HepG2 (cell line): ENCODE data around the gene AOX1. TPM values are rescaled to one million over a fixed set of nuclear protein-coding genes. Genes with fewer than 3 reads are reported as not detected.

Source experiments
- ATAC-seq: fragments of 200-7000 bp; cut with Tn5 transposase; 3 replicates; pipeline ENCODE4 v1.9.1; 2020; ENCODE audit warnings: mild to moderate bottlenecking, moderate library complexity
- BruUV-seq: library from RNA; stranded (reverse); fragments of 400-500 nt; replicated peaks from 2 replicates; lab custom pipeline; 2021; lab: Mats Ljungman, UMichigan
- CTCF ChIA-PET: fragments of 300-600 bp; formaldehyde crosslinking; extraction: SDS; loops from one replicate; lab custom pipeline; 2021; ENCODE audit warnings: low total read pairs, inconsistent platforms, low intra/inter-chr PET ratio; lab: Yijun Ruan, JAX
- POLR2A ChIA-PET: fragments of 350-600 bp; sonication (Branson Sonifier 250); formaldehyde crosslinking; loops from one replicate; lab custom pipeline; 2020; ENCODE audit warnings: antibody characterized with exemption, inconsistent platforms; lab: Yijun Ruan, JAX
- DNase-seq: peaks from one replicate; pipeline ENCODE4 v3.0.0-alpha.2; 2015; ENCODE audit warnings: low spot score
- FAIRE-seq: peaks from 3 replicates; lab custom pipeline; 2011; peaks lifted over from hg19 to GRCh38; lab: Jason Lieb, UNC
- H2AFZ ChIP-seq: one replicate; pipeline ENCODE4 v1.6.1; 2011; ENCODE audit warnings: low read length, inconsistent platforms
- H3K27ac ChIP-seq: fragments of 300-600 bp; 3 replicates; pipeline ENCODE4 v1.8.0; 2011; ENCODE audit warnings: mixed run types, mild to moderate bottlenecking, mixed read lengths, low read length, inconsistent platforms; ENCODE audit not compliant: insufficient read depth; ENCODE audit errors: extremely low read length
- H3K27me3 ChIP-seq, 2 experiments: fragments of 200-600 bp in 1 of 2; 2 replicates in 1 of 2; 3 replicates in 1 of 2; pipeline versions ENCODE4 v1.6.0 to v1.8.0; 2011; ENCODE audit warnings: low read length in 2 of 2, mild to moderate bottlenecking in 2 of 2, moderate library complexity in 2 of 2, inconsistent platforms in 1 of 2; ENCODE audit not compliant: insufficient read depth in 2 of 2, control insufficient read depth in 1 of 2
- H3K36me3 ChIP-seq, 2 experiments: fragments of 200-600 bp in 1 of 2; replicated peaks in 1 of 2; 2 replicates in 1 of 2; 3 replicates in 1 of 2; pipeline versions ENCODE4 v1.5.1 to v1.8.0; 2011; ENCODE audit warnings: low read length in 2 of 2, inconsistent platforms in 1 of 2; ENCODE audit not compliant: insufficient read depth in 2 of 2, control insufficient read depth in 1 of 2
- H3K4me1 ChIP-seq: 2 replicates; pipeline ENCODE4 v1.5.1; 2012; ENCODE audit warnings: low read length, inconsistent platforms; ENCODE audit not compliant: insufficient read depth
- H3K4me2 ChIP-seq: 2 replicates; pipeline ENCODE4 v1.6.0; 2011; ENCODE audit warnings: low read depth, low read length, inconsistent platforms
- H3K4me3 ChIP-seq, 3 experiments: fragments of 200-600 bp in 1 of 3; sonication (generic), shearing (Covaris generic) in 1 of 3; replicated peaks in 1 of 3; 2 replicates each; pipeline ENCODE4 v1.5.1; 2011 to 2016; ENCODE audit warnings: low read length in 3 of 3, inconsistent platforms in 2 of 3, low read depth in 2 of 3, mild to moderate bottlenecking in 2 of 3, control low read depth in 1 of 3, mixed read lengths in 1 of 3; ENCODE audit not compliant: insufficient read depth in 1 of 3
- H3K79me2 ChIP-seq: one replicate; pipeline ENCODE4 v1.6.1; 2011; ENCODE audit warnings: low read length, inconsistent platforms; ENCODE audit not compliant: insufficient read depth
- H3K9ac ChIP-seq: 2 replicates; pipeline ENCODE4 v1.6.0; 2011; ENCODE audit warnings: mild to moderate bottlenecking, low read depth, low read length, inconsistent platforms; ENCODE audit not compliant: insufficient read depth
- H3K9me3 ChIP-seq: 2 replicates; pipeline ENCODE4 v1.5.1; 2012; ENCODE audit warnings: mild to moderate bottlenecking, low read length
- H4K20me1 ChIP-seq: 2 replicates; pipeline ENCODE4 v1.6.0; 2011; ENCODE audit warnings: inconsistent platforms, mild to moderate bottlenecking, low read length, moderate library complexity; ENCODE audit not compliant: insufficient read depth
- DBP ChIP-seq: sonication (generic); formaldehyde crosslinking; IDR thresholded peaks from 2 replicates; pipeline ENCODE4 v1.4.0; 2020; ENCODE audit warnings: missing genetic modification reagents; ENCODE audit errors: not compliant biosample characterization
- MAZ ChIP-seq, 2 experiments: sonication (generic) in 1 of 2; formaldehyde crosslinking in 1 of 2; IDR thresholded peaks; 2 replicates each; pipeline versions ENCODE4 v1.5.0 to v1.6.1; 2012 to 2020; ENCODE audit warnings: low read depth in 2 of 2, mild to moderate bottlenecking in 2 of 2, borderline replicate concordance in 1 of 2, improper control_type of control experiment in 1 of 2, low read length in 1 of 2, missing genetic modification reagents in 1 of 2, moderate library complexity in 1 of 2
- NFE2L2 ChIP-seq: fragments of 150-350 bp; IDR thresholded peaks from 2 replicates; pipeline ENCODE4 v1.6.1; 2014; ENCODE audit warnings: low read length
- PRMT3 ChIP-seq: sonication (generic); formaldehyde crosslinking; IDR thresholded peaks from 2 replicates; pipeline ENCODE4 v1.8.1; 2022; ENCODE audit warnings: low read depth, mild to moderate bottlenecking, moderate library complexity, missing genetic modification reagents, borderline replicate concordance
- SMARCE1 ChIP-seq: fragments of 450-650 bp; IDR thresholded peaks from 2 replicates; pipeline ENCODE4 v1.6.1; 2017; ENCODE audit warnings: borderline replicate concordance
- SNRNP70 ChIP-seq: fragments of 200-400 bp; formaldehyde crosslinking; IDR thresholded peaks from 2 replicates; pipeline ENCODE4 v1.6.1; 2017; ENCODE audit warnings: mild to moderate bottlenecking, low read depth, low read length, moderate library complexity
- TCF12 ChIP-seq, 2 experiments: fragments of 450-650 bp in 1 of 2; sonication (generic) in 1 of 2; formaldehyde crosslinking in 1 of 2; IDR thresholded peaks; 2 replicates each; pipeline versions ENCODE4 v1.6.1 to v1.8.0; 2017 to 2022; ENCODE audit warnings: antibody characterized with exemption in 1 of 2, mild to moderate bottlenecking in 1 of 2, missing genetic modification reagents in 1 of 2, moderate library complexity in 1 of 2
- THAP8 ChIP-seq: sonication (generic); formaldehyde crosslinking; IDR thresholded peaks from 2 replicates; pipeline ENCODE4 v1.5.1; 2020; ENCODE audit warnings: missing genetic modification reagents, mild to moderate bottlenecking, borderline replicate concordance
- ZFP62 ChIP-seq: sonication (generic); formaldehyde crosslinking; IDR thresholded peaks from 2 replicates; pipeline ENCODE4 v1.4.0; 2020; ENCODE audit warnings: missing genetic modification reagents
- ZNF777 ChIP-seq: sonication (generic); formaldehyde crosslinking; IDR thresholded peaks from 2 replicates; pipeline ENCODE4 v1.4.0; 2020; ENCODE audit warnings: missing genetic modification reagents
- WGBS: methylation state at CpG from one replicate; pipeline ENCODE4 v1.1.6; 2017; ENCODE audit warnings: low lambda C conversion rate; 5-methylcytosine and 5-hydroxymethylcytosine counted together
- in situ Hi-C: cut with HindIII; loops from 2 replicates; pipeline ENCODE4 v1.10.0; 2017; ENCODE audit warnings: low pct_unique_long_range_greater_than_20kb; ENCODE audit not compliant: extremely low pct_ligation_motif_present
- intact Hi-C: fragments of 100-400 bp; cut with micrococcal nuclease; formaldehyde crosslinking; loops from one replicate; pipeline ENCODE4 v1.10.0; 2022; ENCODE audit not compliant: unreplicated experiment
- polyA plus RNA-seq, 8 experiments: library from polyadenylated mRNA; depleted of rRNA in 3 of 8; stranded (reverse) in 7 of 8; unstranded in 1 of 8; fragments of >200 nt; fragmentation: Illumina TruSeq in 4 of 8; extraction: Trizol in 4 of 8; gene quantifications; 2 replicates each; pipeline versions ENCODE4 v1.2.1 to v1.2.3, GENCODE V29; 2011 to 2016; ENCODE audit warnings: low read depth in 4 of 8, missing spikeins in 1 of 8, mixed read lengths in 1 of 8; ENCODE audit not compliant: insufficient read depth in 1 of 8
- total RNA-seq, 5 experiments: library from RNA; depleted of rRNA; stranded (reverse); fragments of >200 nt; fragmentation: Illumina TruSeq; extraction: Trizol; gene quantifications; 2 replicates each; pipeline ENCODE4 v1.2.3, GENCODE V29; 2016; ENCODE audit warnings: low read depth in 1 of 5
- TF ChIP-seq, protein P1 (sequence below): sonication (generic); formaldehyde crosslinking; IDR thresholded peaks from 2 replicates; pipeline ENCODE4 v1.5.0; 2020; ENCODE audit warnings: mild to moderate bottlenecking, missing genetic modification reagents, moderate library complexity
- TF ChIP-seq, protein P2 (sequence below): sonication (generic); formaldehyde crosslinking; IDR thresholded peaks from 2 replicates; pipeline ENCODE4 v1.8.1; 2023; ENCODE audit warnings: mild to moderate bottlenecking, moderate library complexity, missing genetic modification reagents
- TF ChIP-seq, protein P3 (sequence below): sonication (generic); formaldehyde crosslinking; IDR thresholded peaks from 2 replicates; pipeline ENCODE4; 2020; ENCODE audit warnings: missing genetic modification reagents, mild to moderate bottlenecking, borderline replicate concordance

AOX1 gene
- total and polyA plus RNA-seq, 2 of the 13 experiments (the other 11 are each of a cell fraction or from before 2014, with no cell fraction given): 9.2 to 18.0 TPM

DNA sequence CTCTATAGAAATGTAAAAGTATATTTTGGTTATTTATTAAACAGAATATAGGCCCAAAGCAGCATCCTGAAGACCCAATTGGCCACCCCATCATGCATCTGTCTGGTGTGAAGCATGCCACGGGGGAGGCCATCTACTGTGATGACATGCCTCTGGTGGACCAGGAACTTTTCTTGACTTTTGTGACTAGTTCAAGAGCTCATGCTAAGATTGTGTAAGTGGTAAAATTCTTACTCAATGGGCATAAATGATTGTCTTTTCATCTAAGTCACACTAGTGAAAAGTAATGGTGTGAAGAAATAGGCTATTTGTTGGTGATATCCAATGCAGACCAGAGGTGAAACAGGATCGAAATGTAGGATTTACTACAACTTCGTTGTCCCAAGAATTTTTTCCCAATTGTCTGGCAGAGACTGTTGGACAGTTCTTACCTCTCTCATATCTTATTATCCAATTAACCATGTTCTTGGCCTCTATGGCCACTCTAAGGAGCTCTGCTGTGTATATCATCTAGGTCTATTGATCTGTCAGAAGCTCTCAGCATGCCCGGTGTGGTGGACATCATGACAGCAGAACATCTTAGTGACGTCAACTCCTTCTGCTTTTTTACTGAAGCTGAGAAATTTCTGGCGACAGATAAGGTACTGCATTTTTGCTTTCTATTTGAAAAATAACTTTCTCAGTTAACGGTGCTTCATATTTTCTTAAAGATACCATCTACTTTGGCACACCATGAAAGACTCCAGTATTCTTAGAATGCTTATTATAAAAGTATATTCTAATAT lies 35.0 kb downstream of the AOX1 start (continued):
- TF ChIP-seq, protein P1, sequence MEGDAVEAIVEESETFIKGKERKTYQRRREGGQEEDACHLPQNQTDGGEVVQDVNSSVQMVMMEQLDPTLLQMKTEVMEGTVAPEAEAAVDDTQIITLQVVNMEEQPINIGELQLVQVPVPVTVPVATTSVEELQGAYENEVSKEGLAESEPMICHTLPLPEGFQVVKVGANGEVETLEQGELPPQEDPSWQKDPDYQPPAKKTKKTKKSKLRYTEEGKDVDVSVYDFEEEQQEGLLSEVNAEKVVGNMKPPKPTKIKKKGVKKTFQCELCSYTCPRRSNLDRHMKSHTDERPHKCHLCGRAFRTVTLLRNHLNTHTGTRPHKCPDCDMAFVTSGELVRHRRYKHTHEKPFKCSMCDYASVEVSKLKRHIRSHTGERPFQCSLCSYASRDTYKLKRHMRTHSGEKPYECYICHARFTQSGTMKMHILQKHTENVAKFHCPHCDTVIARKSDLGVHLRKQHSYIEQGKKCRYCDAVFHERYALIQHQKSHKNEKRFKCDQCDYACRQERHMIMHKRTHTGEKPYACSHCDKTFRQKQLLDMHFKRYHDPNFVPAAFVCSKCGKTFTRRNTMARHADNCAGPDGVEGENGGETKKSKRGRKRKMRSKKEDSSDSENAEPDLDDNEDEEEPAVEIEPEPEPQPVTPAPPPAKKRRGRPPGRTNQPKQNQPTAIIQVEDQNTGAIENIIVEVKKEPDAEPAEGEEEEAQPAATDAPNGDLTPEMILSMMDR (CRISPR knock-in tag): no peak
- TF ChIP-seq TCF12 (IDR thresholded peaks at IDR 0.05): no peak
- TF ChIP-seq TCF12 (CRISPR knock-in tag; IDR thresholded peaks at IDR 0.05): no peak
- TF ChIP-seq MAZ (IDR thresholded peaks at IDR 0.05; ENCODE audit: borderline replicate concordance, low read depth, low read length): no peak
- no peak for TF ChIP-seq MAZ (CRISPR knock-in tag; IDR thresholded peaks at IDR 0.05; ENCODE audit: low read depth)

- H4K20me1 ChIP-seq: no peaks in the 10 kb centered on the region
- H3K4me3 ChIP-seq: no peak overlapping the region
- no peaks in the 10 kb centered on the region for H3K9me3 ChIP-seq
- no peak overlapping the region for H3K27ac ChIP-seq
- BruUV-seq: no TSS peak
- ATAC-seq: no peak
- POLR2A ChIA-PET: no interaction called here
- no peak for DNase-seq
- H3K79me2 ChIP-seq: no peaks in the 10 kb centered on the region
- WGBS: 93% methylated on average over 1 of the region's 1 CpG
- FAIRE-seq: no peak
- H3K4me1 ChIP-seq: peaks cover 22% of the 10 kb centered on the region
- H3K4me2 ChIP-seq: no peak overlapping the region
- no peak overlapping the region for H3K9ac ChIP-seq
- no peak overlapping the region for H2AFZ ChIP-seq
- no peaks in the 10 kb centered on the region for H3K36me3 ChIP-seq
- no peaks in the 10 kb centered on the region for H3K27me3 ChIP-seq
- in situ Hi-C loops: no loop called here
- CTCF ChIA-PET: no interaction called here
- intact Hi-C loops: no loop called here
- TF ChIP-seq, protein P2, sequence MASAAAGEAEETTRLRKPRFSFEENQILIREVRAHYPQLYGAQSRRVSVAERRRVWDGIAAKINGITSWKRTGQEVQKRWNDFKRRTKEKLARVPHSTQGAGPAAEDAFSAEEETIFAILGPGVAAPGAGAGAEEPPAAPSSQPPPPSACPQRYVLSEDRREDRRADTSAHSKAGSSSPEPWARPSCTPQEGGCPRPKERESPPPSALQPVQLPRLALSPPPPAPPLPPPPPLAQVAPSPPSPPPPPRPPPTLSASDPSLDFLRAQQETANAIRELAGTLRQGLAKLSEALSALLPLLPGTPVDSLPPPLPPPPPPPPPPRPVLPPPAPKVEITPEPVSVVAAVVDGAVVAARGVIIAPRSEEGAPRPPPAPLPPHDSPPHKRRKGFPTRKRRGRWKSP: no peak
- TF ChIP-seq PRMT3 (CRISPR knock-in tag) (no peak), THAP8 (CRISPR knock-in tag) (no peak), NFE2L2 (no peak), DBP (no peak), SMARCE1 (no peak), ZNF777 (CRISPR knock-in tag) (no peak), SNRNP70 (no peak), ZFP62 (CRISPR knock-in tag) (no peak)
- TF ChIP-seq, protein P3, sequence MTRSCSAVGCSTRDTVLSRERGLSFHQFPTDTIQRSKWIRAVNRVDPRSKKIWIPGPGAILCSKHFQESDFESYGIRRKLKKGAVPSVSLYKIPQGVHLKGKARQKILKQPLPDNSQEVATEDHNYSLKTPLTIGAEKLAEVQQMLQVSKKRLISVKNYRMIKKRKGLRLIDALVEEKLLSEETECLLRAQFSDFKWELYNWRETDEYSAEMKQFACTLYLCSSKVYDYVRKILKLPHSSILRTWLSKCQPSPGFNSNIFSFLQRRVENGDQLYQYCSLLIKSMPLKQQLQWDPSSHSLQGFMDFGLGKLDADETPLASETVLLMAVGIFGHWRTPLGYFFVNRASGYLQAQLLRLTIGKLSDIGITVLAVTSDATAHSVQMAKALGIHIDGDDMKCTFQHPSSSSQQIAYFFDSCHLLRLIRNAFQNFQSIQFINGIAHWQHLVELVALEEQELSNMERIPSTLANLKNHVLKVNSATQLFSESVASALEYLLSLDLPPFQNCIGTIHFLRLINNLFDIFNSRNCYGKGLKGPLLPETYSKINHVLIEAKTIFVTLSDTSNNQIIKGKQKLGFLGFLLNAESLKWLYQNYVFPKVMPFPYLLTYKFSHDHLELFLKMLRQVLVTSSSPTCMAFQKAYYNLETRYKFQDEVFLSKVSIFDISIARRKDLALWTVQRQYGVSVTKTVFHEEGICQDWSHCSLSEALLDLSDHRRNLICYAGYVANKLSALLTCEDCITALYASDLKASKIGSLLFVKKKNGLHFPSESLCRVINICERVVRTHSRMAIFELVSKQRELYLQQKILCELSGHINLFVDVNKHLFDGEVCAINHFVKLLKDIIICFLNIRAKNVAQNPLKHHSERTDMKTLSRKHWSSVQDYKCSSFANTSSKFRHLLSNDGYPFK (CRISPR knock-in tag): no peak
These were observed 36.3 kb downstream of the AOX1 start for GRCh38 chr2:200622106-200622505.
